Measurements from ENCODE around the gene DLX4.

GRCh38 chr17:49967621-49968404 lies 1.2 kb upstream of the DLX4 start:
- TF ChIP-seq, protein P1, sequence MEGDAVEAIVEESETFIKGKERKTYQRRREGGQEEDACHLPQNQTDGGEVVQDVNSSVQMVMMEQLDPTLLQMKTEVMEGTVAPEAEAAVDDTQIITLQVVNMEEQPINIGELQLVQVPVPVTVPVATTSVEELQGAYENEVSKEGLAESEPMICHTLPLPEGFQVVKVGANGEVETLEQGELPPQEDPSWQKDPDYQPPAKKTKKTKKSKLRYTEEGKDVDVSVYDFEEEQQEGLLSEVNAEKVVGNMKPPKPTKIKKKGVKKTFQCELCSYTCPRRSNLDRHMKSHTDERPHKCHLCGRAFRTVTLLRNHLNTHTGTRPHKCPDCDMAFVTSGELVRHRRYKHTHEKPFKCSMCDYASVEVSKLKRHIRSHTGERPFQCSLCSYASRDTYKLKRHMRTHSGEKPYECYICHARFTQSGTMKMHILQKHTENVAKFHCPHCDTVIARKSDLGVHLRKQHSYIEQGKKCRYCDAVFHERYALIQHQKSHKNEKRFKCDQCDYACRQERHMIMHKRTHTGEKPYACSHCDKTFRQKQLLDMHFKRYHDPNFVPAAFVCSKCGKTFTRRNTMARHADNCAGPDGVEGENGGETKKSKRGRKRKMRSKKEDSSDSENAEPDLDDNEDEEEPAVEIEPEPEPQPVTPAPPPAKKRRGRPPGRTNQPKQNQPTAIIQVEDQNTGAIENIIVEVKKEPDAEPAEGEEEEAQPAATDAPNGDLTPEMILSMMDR (conservative IDR thresholded peaks at IDR 0.05; ENCODE audit: low read depth, low read length) = no peak
- TF ChIP-seq RAD21 (IDR thresholded peaks at IDR 0.05; ENCODE audit: low read length) (no peak), POLR2A (IDR thresholded peaks at IDR 0.05; ENCODE audit: low read depth, low read length) (no peak), CHD1 (IDR thresholded peaks at IDR 0.05; ENCODE audit: low read depth, low read length) (no peak)
- TF ChIP-seq, protein P2, sequence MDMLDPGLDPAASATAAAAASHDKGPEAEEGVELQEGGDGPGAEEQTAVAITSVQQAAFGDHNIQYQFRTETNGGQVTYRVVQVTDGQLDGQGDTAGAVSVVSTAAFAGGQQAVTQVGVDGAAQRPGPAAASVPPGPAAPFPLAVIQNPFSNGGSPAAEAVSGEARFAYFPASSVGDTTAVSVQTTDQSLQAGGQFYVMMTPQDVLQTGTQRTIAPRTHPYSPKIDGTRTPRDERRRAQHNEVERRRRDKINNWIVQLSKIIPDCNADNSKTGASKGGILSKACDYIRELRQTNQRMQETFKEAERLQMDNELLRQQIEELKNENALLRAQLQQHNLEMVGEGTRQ (IDR thresholded peaks at IDR 0.05; ENCODE audit: low read depth, low read length) = no peak

All from IMR-90 (cell line).